Aorta (tissue), 5 donors: ENCODE measurements around the gene GPR82. TPM values are rescaled to one million over a fixed set of nuclear protein-coding genes. Genes with fewer than 3 reads are reported as not detected.

Experiments used
- ATAC-seq: fragments of 200-7000 bp; cut with Tn5 transposase; one replicate; pipeline ENCODE4 v1.9.1; 2022; ENCODE audit warnings: moderate library complexity; ENCODE audit not compliant: low FRiP score
- DNase-seq, 2 donors: peaks; one replicate each; pipeline ENCODE4 v3.0.0-alpha.2; 2020
- H3K27ac ChIP-seq, 2 donors: one replicate each; pipeline ENCODE4 v1.5.1; 2013; ENCODE audit warnings: low read length in 2 of 2, mild to moderate bottlenecking in 2 of 2, moderate library complexity in 2 of 2, control low read depth in 1 of 2, inconsistent platforms in 1 of 2, low read depth in 1 of 2
- H3K27me3 ChIP-seq, 2 donors: one replicate each; pipeline ENCODE4 v1.6.1; 2013; ENCODE audit warnings: control low read depth in 1 of 2, low read length in 1 of 2, mild to moderate bottlenecking in 1 of 2, moderate library complexity in 1 of 2; ENCODE audit not compliant: insufficient read depth in 2 of 2, control insufficient read depth in 1 of 2
- H3K36me3 ChIP-seq, 2 donors: one replicate each; pipeline ENCODE4 v1.6.1; 2013; ENCODE audit warnings: control low read depth in 1 of 2, low read length in 1 of 2, mild to moderate bottlenecking in 1 of 2; ENCODE audit not compliant: insufficient read depth in 2 of 2, control insufficient read depth in 1 of 2
- H3K4me1 ChIP-seq, 2 donors: one replicate each; pipeline ENCODE4 v1.6.1; 2013; ENCODE audit warnings: low read length in 2 of 2, control low read depth in 1 of 2, mild to moderate bottlenecking in 1 of 2, moderate library complexity in 1 of 2; ENCODE audit not compliant: insufficient read depth in 2 of 2, control insufficient read depth in 1 of 2
- H3K4me3 ChIP-seq, 2 donors: one replicate each; pipeline ENCODE4 v1.5.1; 2013; ENCODE audit warnings: low read length in 2 of 2, control low read depth in 1 of 2, mild to moderate bottlenecking in 1 of 2
- H3K9me3 ChIP-seq: one replicate; pipeline ENCODE4 v1.6.1; 2013; ENCODE audit warnings: mild to moderate bottlenecking, low read length; ENCODE audit not compliant: control insufficient read depth
- WGBS, 2 donors: extraction: QIAGEN DNeasy Blood & Tissue Kit; methylation state at CpG; one replicate each; pipeline ENCODE4 v1.1.7; 2013; 5-methylcytosine and 5-hydroxymethylcytosine counted together
- intact Hi-C, 2 donors: fragments of 100-400 bp; cut with DNase I; formaldehyde crosslinking; loops; one replicate each; pipeline versions ENCODE4 v1.14.2 to v1.15.0; 2022
- polyA plus RNA-seq, 2 donors: library from polyadenylated mRNA; stranded (reverse); fragments of 200-250 nt; gene quantifications; one replicate each; pipeline ENCODE4 v1.2.3, GENCODE V29; 2013
- total RNA-seq, 2 donors: library from RNA; stranded (reverse); fragmentation: NEBNext Ultra II Directional; extraction: Animal tissue kit (Norgen Biotek cat#: 25700); gene quantifications; one replicate each; pipeline ENCODE4 v1.2.1, GENCODE V29; 2021
- donor health status: healthy with polysubstance abuse.
- donor health status: Bipolar disorder and iron deficiency.
- donor health status: DM: no; HTN: no; CAD: no.
- donor health status: DM: no; HTN: no; CAD: no.
- donor health status: DM: yes; HTN: yes; CAD: no.

The GPR82 gene
- total and polyA plus RNA-seq, 4 donors: 0.20 to 0.88 (median 0.37) TPM

DNA sequence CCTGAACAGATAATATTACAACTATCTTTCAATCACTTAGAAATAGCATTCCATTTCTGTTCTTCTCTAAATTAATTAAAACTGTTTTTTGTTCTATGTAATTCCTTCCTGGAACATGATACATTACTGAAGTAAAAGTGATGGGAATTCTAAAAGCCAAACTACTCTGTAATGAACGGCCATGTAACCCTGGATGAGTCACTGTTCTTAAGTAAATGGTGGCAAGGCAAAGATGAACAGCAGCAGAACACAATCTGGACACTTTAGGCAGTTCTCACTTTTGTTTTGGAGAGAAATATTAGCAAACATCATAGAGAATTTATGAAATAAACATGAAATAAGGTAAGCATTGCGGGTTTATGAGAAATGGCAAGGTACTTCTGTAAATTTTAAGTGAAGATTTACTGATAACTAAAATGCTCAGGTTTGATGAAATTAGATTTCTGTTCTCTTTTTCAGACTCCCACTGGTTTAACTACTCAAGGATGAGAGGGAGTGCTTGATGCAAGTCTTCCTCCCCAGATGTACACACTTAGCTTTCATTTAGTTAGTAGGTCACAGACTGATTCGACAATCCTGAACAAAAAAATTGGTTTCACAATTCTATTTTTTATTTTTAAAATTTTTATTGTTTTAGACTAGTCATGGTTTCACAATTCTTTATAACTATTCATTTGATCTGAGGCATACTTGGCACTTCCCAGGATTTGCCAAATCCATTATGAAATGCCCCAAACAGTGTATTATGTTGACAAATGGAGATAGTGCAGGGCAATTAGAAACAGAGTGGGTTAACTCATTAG lies 964 bp upstream of the GPR82 start:
- no peaks in the 10 kb centered on the region for H3K36me3 ChIP-seq
- ATAC-seq (no peak), DNase-seq (no peak)
- intact Hi-C loops: no loop called here
- H3K4me3 ChIP-seq: no peak overlapping the region
- H3K27me3 ChIP-seq: no peaks in the 10 kb centered on the region
- no peaks in the 10 kb centered on the region for H3K4me1 ChIP-seq
- 59 to 64% methylated on average over 3 of the region's 3 CpGs for WGBS, 2 donors
- no peaks in the 10 kb centered on the region for H3K9me3 ChIP-seq
- no peak overlapping the region for H3K27ac ChIP-seq

DNA sequence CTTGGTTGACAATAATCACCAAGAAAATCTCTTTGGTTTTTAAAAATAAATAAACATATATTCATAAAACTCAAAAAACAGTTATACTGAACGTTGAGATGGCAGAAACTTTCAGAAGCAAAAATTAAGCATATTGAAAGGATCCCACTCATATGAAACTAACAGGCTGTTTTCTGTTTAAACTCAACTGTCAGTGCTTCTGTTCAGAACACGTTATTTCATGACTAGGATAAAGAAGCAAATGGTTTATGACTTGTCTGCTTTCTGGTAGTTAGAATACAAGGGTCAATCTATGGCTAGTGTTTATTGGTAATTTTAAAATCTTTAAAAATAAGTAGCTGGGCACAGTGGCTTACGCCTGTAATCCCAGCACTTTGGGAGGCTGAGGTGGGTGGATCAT lies 4.1 kb downstream of the GPR82 start:
- H3K9me3 ChIP-seq: no peaks in the 10 kb centered on the region
- peaks cover 0 to 2% of the 10 kb centered on the region in 2 donors for H3K4me1 ChIP-seq
- WGBS, 2 donors: 75 to 95% methylated on average over 3 of the region's 3 CpGs
- H3K27ac ChIP-seq: no peak overlapping the region
- intact Hi-C loops: no loop called here
- no peak overlapping the region for H3K4me3 ChIP-seq
- ATAC-seq (no peak), DNase-seq (no peak)
- H3K36me3 ChIP-seq: no peaks in the 10 kb centered on the region
- no peaks in the 10 kb centered on the region for H3K27me3 ChIP-seq

DNA sequence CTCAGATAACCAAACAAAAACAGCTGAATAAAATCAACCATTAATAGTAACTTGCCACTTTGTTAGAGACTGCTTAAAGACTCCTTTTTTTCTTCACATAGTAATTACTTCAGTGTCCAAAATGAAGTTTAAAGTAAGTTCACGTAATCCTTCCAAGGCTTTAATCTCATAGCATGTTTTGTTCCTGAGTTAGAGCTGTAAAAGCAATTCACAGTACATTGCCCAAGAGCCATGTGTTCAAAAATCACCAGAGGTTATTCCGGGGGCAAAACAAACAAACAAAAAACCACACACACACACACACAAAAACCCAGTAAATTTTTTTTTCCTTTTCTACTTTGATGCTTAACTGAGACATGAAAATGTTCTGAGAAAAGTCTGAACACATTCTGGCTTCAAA lies 6.1 kb downstream of the GPR82 start:
- intact Hi-C loops: no loop called here
- ATAC-seq: no peak
- H3K27ac ChIP-seq: no peak overlapping the region
- no peaks in the 10 kb centered on the region for H3K27me3 ChIP-seq
- no peak overlapping the region for H3K4me3 ChIP-seq
- H3K9me3 ChIP-seq: no peaks in the 10 kb centered on the region
- no peak for DNase-seq
- H3K36me3 ChIP-seq: no peaks in the 10 kb centered on the region
- WGBS, 2 donors: 18 to 38% methylated on average over 2 of the region's 2 CpGs
- H3K4me1 ChIP-seq: peaks cover 0 to 2% of the 10 kb centered on the region in 2 donors

DNA sequence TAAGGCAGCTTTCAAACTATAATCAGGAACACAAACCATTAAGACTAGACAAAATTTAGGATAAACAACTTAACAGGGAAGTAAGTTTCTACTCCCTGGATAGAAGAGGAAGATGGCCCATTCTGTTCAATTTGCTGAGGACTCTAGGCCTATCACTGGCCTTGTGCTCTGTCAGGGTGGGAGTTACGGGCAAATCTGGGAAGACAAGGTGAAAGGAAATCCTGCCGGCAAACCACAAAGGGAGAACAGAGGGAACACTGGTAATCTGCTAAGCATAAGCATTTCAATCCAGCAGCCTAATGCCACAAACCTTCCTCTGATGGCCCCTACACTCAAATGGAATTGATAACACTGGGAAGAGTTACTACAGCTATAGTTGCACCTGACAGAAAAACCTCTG lies 8.3 kb downstream of the GPR82 start:
- Histone ChIP-seq H3K9me3 (no peaks in the 10 kb centered on the region), H3K4me1 (peaks cover 0 to 2% of the 10 kb centered on the region in 2 donors), H3K27ac (no peak overlapping the region), H3K4me3 (no peak overlapping the region), H3K27me3 (no peaks in the 10 kb centered on the region), H3K36me3 (no peaks in the 10 kb centered on the region)
- 92 to 97% methylated on average over 2 of the region's 2 CpGs for WGBS, 2 donors
- intact Hi-C loops: no loop called here
- ATAC-seq (no peak), DNase-seq (no peak)

- 29 to 36% methylated on average over 1 of the region's 1 CpG for WGBS, 2 donors
Measured at GRCh38 chrX:41733939-41734338, 10.0 kb downstream of the GPR82 start.

DNA sequence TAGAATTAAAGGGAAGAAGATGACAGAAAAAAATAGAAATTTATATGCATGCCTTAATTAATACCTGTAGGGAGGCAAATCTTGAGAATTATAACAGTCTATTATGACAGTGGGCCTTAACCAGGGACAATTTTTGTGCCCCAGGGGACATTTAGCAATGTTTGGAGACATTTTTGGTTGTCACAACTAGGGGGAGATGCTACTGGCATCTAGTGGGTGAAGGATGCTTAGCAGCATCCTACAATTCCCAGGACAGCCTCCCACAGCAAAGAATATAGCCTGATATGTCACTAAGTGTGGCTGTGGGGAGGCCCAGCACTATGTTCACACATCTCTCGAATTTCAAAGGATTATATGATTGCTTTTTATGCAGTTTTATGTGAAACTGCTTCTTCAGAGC lies 10.5 kb downstream of the GPR82 start:
- Histone ChIP-seq H3K4me1 (peaks cover 0 to 2% of the 10 kb centered on the region in 2 donors), H3K27me3 (no peaks in the 10 kb centered on the region), H3K27ac (no peak overlapping the region), H3K36me3 (no peaks in the 10 kb centered on the region), H3K9me3 (no peaks in the 10 kb centered on the region), H3K4me3 (no peak overlapping the region)
- ATAC-seq: no peak
- WGBS, 2 donors: 8 to 11% methylated on average over 1 of the region's 1 CpG
- intact Hi-C loops: no loop called here
- DNase-seq: no peak

More at GRCh38 chrX:41733939-41734338, 10.0 kb downstream of the GPR82 start:
- intact Hi-C loops: no loop called here
- DNase-seq: no peak
- no peaks in the 10 kb centered on the region for H3K27me3 ChIP-seq
- no peaks in the 10 kb centered on the region for H3K36me3 ChIP-seq
- peak overlapping the region in 1 of 2 donors; percentile 57 for H3K27ac ChIP-seq
- no peaks in the 10 kb centered on the region for H3K9me3 ChIP-seq
- peaks cover 0 to 2% of the 10 kb centered on the region in 2 donors for H3K4me1 ChIP-seq
- H3K4me3 ChIP-seq: no peak overlapping the region
- no peak for ATAC-seq

GRCh38 chrX:41737065-41737464 lies 13.1 kb downstream of the GPR82 start:
- ATAC-seq (no peak), DNase-seq (no peak)
- Histone ChIP-seq H3K4me3 (no peak overlapping the region), H3K36me3 (no peaks in the 10 kb centered on the region), H3K27me3 (no peaks in the 10 kb centered on the region), H3K9me3 (no peaks in the 10 kb centered on the region), H3K27ac (no peak overlapping the region), H3K4me1 (peaks cover 0 to 2% of the 10 kb centered on the region in 2 donors)
- WGBS, 2 donors: 57 to 65% methylated on average over 7 of the region's 7 CpGs
- intact Hi-C loops: no loop called here

DNA sequence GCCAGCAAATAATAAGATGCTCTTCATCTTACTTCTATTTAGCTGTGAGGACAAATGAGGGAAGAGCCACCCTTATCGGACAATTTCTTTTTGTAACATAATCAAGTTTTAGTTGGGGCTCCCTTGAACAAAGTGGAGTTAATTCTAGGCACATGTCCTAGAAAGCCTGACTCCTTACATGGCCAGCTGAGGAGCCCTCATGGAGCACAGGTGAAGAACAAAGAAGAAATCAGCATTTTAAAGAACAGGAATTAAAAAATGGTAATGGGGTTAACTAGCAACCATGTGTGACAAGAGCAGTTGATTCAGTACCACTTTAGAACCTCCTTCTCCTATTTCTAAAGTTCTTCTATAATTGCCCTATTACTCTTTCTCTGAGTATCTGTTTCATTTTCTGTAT lies 15.9 kb downstream of the GPR82 start:
- no peaks in the 10 kb centered on the region for H3K4me1 ChIP-seq

GRCh38 chrX:41750716-41751115 lies 26.7 kb downstream of the GPR82 start:
- DNase-seq (no peak), ATAC-seq (no peak)
- H3K4me1 ChIP-seq: no peaks in the 10 kb centered on the region
- no peak overlapping the region for H3K27ac ChIP-seq
- no peaks in the 10 kb centered on the region for H3K27me3 ChIP-seq
- H3K36me3 ChIP-seq: no peaks in the 10 kb centered on the region
- 65 to 84% methylated on average over 3 of the region's 3 CpGs for WGBS, 2 donors
- intact Hi-C loops: no loop called here
- no peak overlapping the region for H3K4me3 ChIP-seq
- no peaks in the 10 kb centered on the region for H3K9me3 ChIP-seq

More for the DNA sequence above, 15.9 kb downstream of the GPR82 start:
- WGBS, 2 donors: 76 to 98% methylated on average over 1 of the region's 1 CpG
- ATAC-seq: no peak
- intact Hi-C loops: no loop called here
- Histone ChIP-seq H3K27me3 (no peaks in the 10 kb centered on the region), H3K27ac (no peak overlapping the region), H3K36me3 (no peaks in the 10 kb centered on the region), H3K9me3 (no peaks in the 10 kb centered on the region), H3K4me3 (no peak overlapping the region)
- no peak for DNase-seq
